ENCODE data around the gene ENGASE.

DNA sequence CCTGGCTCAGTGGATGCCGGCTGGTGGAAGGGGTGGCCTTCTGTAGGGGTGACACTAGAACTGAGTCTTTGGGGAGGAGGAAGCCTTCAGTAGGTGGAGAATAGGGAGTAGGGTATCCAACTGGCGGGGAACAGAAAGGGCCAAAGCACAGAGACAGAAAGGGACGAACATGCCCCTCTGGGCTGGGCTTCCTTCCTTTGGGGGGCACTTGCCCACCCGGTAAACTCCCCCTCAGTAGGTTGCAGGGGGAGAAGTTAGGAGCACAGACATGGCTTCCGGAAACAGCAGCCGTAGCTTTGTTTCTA, 774 bp downstream of the ENGASE start:
- TF ChIP-seq EZH2 (IDR thresholded peaks at IDR 0.05; ENCODE audit: insufficient read depth, poor library complexity, severe bottlenecking) (no peak), EZH2phosphoT487 (IDR thresholded peaks at IDR 0.05; ENCODE audit: insufficient read depth, low read depth) (no peak)
